GM18858 (cell line): ENCODE measurements around the gene TRIM5.

Source experiments
- ATAC-seq: cut with Tn5 transposase; IDR thresholded peaks from one replicate; pipeline ENCODE4 v1.9.1; 2021; ENCODE audit not compliant: unreplicated experiment

TRIM5 gene

DNA sequence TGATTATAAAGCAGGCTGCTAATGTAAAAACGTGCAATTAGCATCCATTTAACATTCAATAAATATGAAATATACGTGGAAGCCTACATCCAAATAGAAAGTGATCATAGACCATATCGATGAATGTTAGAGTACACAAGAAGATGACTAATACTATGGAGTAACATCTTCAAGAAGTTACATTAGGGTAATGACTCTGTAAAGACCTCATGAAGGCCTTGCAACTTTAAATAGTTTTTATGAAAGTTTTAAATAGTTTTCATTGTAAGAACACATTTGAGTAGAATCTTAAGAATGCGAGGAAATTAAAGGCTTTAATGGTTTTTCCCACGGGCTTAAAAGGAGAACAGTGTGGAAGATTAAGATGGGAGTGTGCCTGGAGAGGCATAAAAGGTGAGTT is 58.7 kb downstream of the TRIM5 start:
- ATAC-seq, result no peak

DNA sequence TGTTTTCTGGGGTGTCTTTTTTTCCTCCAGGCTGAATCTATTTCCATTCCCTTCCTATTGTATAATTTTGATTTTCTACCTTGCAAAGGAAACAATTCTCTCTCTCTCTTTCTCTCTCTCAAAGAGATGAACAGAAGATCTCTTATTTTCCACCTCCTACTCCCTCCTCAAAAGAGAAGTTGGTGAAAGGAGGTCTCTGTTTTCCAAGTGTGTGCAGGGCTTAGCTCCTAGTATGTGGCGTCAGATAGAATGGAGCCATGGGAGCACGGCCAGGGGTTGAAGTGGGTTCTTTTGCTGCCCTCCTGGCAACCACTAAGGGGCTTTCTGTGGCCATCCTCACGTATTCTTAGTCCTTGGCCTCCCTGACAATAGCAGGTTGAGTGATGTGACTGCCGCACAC is 59.6 kb downstream of the TRIM5 start:
- no peak for ATAC-seq

DNA sequence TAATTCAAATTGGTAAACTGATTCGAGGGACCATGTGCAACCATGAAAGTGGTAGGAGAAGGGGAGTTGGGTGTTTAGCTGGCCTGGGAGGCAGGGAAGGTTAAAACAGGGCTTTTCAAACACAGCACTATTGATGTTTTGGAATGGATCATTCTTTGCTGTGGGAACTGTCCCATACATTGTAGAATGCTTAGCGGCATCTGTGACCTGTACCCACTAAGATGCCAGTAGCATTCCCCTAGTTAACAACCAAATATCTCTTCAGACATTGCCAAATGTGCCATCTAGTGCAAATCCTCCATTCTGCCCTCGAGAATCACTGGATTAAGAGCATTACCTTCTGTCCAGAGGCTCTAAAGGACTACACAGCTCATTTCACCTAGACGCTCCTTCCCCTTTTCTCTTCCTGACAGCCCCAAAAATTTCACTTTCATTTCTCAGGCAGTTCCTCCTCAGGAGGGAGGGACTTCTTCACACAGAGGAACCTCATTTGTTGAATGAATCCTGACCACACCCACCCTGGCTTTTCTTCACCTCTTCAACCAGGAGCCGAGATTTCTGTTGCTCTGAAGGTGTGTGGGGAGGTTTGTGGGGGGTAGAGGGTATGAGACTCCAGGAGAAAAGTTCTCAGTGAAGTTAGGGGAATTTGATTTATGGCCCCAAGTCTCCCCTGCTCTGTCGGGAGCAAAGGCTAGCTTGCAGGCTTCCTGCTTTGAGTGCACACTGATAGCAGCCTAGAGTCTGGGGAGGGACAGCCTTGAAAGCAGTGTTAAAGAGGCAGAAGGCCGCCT is 60.2 kb downstream of the TRIM5 start, which contains the start of gene TRIM34:
TRIM34 (plus strand) TSS at position 513 of the 791 bp plus-strand sequence. CDS start 7,331 bp downstream, outside the sequence.
- ATAC-seq, result peak; percentile 97

DNA sequence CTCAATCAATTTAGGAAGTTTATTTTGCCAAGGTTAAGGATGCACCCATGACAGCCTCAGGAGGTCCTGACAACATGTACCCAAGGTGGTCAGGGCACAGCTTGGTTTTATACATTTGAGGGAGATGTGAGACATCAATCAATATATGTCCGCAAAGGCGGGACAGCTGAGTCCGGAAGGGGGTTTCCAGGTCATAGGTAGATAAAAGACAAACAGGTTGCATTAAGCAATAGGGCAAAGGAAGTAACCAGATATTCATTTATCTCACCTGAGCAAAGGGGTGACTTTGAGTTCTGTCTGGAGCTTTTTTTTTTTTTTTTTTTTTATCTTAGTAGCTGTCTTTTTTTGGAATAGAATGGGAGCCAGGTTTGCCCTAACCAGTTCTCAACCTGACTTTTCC is 62.1 kb downstream of the TRIM5 start:
- ATAC-seq, result no peak

DNA sequence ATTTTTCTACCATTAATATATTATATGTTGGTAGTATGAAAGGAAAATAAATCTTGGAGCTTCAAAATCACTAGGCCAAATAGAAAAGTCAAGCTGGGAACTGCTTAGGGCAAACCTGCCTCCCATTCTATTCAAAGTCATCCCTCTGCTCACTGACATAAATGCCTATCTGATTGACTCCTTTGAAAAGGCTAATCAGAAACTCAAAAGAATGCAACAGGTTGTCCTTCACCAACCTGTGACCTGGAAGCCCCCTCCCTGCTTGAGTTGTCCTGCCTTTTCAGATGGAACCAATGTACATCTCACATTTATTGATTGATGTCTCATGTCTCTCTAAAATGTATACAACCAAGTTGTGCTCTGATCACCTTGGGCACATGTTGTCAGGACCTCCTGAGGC is 63.3 kb downstream of the TRIM5 start:
- ATAC-seq, result no peak

DNA sequence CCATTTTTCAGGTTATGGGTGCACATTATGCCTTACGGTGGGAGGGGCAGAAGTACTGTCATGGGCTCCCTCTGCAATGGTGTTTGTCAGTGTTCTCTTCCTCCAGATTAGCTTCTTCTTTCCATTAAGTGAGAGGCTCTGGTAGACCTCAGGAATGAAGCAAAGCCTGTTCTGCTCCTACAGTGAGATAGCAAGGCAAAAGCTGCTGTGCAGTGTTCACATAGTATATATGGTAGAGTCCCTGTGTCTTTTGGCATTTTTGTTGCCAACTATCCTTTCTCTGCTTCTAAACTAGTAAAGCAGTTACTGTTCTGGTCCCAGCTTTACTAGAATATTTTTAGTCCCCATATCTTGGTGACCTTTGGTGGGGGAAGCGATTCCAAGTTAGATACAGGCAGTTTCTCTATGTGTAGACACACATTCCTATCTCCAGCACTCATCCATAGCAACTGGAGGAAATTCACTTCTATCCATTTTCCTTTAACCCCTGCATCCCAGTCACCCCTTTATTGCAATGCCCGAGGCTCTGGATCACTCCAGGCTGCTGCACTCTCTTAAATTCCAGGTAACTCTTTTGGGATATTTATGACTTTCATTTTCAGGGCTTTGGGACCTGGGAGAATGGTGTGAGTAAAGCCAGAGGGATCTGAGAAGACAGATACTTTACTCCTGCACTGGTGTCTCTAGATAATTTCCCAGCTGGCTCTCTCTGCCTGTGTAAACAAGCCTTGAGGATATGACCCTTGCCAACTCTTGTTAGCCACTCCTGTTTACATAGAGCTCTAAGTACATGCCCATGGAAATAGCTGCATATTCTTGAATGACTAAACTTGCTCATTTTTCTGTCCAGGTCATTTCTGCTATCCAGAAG is 64.0 kb downstream of the TRIM5 start:
- ATAC-seq, result no peak

DNA sequence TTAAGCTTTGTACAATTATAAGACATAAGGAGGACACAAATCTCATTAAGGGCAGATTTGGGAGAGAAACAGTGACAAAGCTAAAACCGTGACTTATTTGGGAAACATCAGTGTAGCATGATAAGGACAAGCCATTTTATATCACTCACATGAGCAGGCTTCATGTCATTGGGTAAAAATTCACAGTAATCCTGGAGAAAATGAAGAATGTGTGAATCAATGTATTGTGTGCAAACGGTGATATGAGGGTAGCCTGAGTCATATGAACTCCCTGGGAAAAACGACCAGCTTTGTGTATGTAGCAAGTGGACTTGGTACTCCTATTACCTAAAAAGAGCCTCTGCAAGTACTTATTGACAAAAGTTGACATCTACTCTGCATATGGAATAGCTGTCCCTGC is 66.1 kb downstream of the TRIM5 start:
- no peak for ATAC-seq
